HepG2 (cell line): ENCODE measurements around the gene IL2RG. TPM values are rescaled to one million over a fixed set of nuclear protein-coding genes. Genes with fewer than 3 reads are reported as not detected.
A peak's percentile ranks its signal among the peaks of the same experiment; 100 is the strongest.

Experiments used
- ARNT ChIP-seq: fragments of 450-650 bp; IDR thresholded peaks from 2 replicates; pipeline ENCODE4 v1.6.1; 2017
- ATF1 ChIP-seq: IDR thresholded peaks from 2 replicates; pipeline ENCODE4 v1.6.1; 2016; ENCODE audit warnings: mild to moderate bottlenecking, control low read depth
- BRD4 ChIP-seq: sonication (generic); formaldehyde crosslinking; IDR thresholded peaks from 2 replicates; pipeline ENCODE4 v1.4.0; 2020; ENCODE audit warnings: missing genetic modification reagents
- CCDC6 ChIP-seq: sonication (generic); formaldehyde crosslinking; IDR thresholded peaks from 2 replicates; pipeline ENCODE4 v1.8.1; 2022; ENCODE audit warnings: mild to moderate bottlenecking, missing genetic modification reagents, moderate library complexity
- GATAD2A ChIP-seq: IDR thresholded peaks from 2 replicates; pipeline ENCODE4 v1.6.1; 2016
- HDAC1 ChIP-seq: sonication (generic); formaldehyde crosslinking; IDR thresholded peaks from 2 replicates; pipeline ENCODE4 v1.5.1; 2020; ENCODE audit warnings: mild to moderate bottlenecking, missing genetic modification reagents
- ISX ChIP-seq: sonication (generic); formaldehyde crosslinking; conservative IDR thresholded peaks from 2 replicates; pipeline ENCODE4 v1.5.0; 2020; ENCODE audit warnings: missing genetic modification reagents
- MAF1 ChIP-seq: sonication (generic); formaldehyde crosslinking; IDR thresholded peaks from 2 replicates; pipeline ENCODE4 v1.5.0; 2020; ENCODE audit warnings: missing genetic modification reagents, borderline replicate concordance
- MBNL3 ChIP-seq: fragments of 250-450 bp; sonication (Bioruptor Pico); conservative IDR thresholded peaks from 2 replicates; pipeline ENCODE4 v1.8.0; 2022; ENCODE audit warnings: mild to moderate bottlenecking, inconsistent platforms
- MTA3 ChIP-seq: sonication (generic); formaldehyde crosslinking; IDR thresholded peaks from 2 replicates; pipeline ENCODE4 v1.4.0; 2020; ENCODE audit warnings: missing genetic modification reagents
- NBN ChIP-seq: fragments of 450-650 bp; conservative IDR thresholded peaks from 2 replicates; pipeline ENCODE4 v1.6.1; 2017
- PHF20 ChIP-seq: sonication (generic); formaldehyde crosslinking; IDR thresholded peaks from 2 replicates; pipeline ENCODE4 v1.5.0; 2020; ENCODE audit warnings: mild to moderate bottlenecking, missing genetic modification reagents
- RFX1 ChIP-seq: fragments of 450-650 bp; IDR thresholded peaks from 2 replicates; pipeline ENCODE4 v1.6.1; 2017
- SIN3B ChIP-seq: fragments of 150-350 bp; IDR thresholded peaks from 2 replicates; pipeline ENCODE4 v1.6.1; 2014; ENCODE audit warnings: low read length
- SRSF9 ChIP-seq: fragments of 200-400 bp; formaldehyde crosslinking; IDR thresholded peaks from 2 replicates; pipeline ENCODE4 v1.6.1; 2018; ENCODE audit warnings: borderline replicate concordance, mild to moderate bottlenecking, low read depth, low read length; ENCODE audit not compliant: insufficient read depth, poor library complexity, severe bottlenecking
- ZBTB38 ChIP-seq: sonication (generic); formaldehyde crosslinking; IDR thresholded peaks from 2 replicates; pipeline ENCODE4 v1.5.1; 2020; ENCODE audit warnings: mild to moderate bottlenecking, missing genetic modification reagents
- ZKSCAN5 ChIP-seq: sonication (generic); formaldehyde crosslinking; IDR thresholded peaks from 2 replicates; pipeline ENCODE4 v1.5.1; 2020; ENCODE audit warnings: mild to moderate bottlenecking, missing genetic modification reagents
- ZNF180 ChIP-seq: sonication (generic); formaldehyde crosslinking; IDR thresholded peaks from 2 replicates; pipeline ENCODE4 v1.4.0; 2020; ENCODE audit warnings: low read depth, missing genetic modification reagents, borderline replicate concordance
- ZNF280B ChIP-seq: sonication (generic); formaldehyde crosslinking; IDR thresholded peaks from 2 replicates; pipeline ENCODE4 v1.5.0; 2020; ENCODE audit warnings: missing genetic modification reagents, mild to moderate bottlenecking, borderline replicate concordance
- ZNF382 ChIP-seq: sonication (generic); formaldehyde crosslinking; IDR thresholded peaks from 2 replicates; pipeline ENCODE4 v1.5.0; 2020; ENCODE audit warnings: missing genetic modification reagents, mild to moderate bottlenecking, borderline replicate concordance
- ZNF496 ChIP-seq: sonication (generic); formaldehyde crosslinking; IDR thresholded peaks from 2 replicates; pipeline ENCODE4 v1.8.1; 2023; ENCODE audit warnings: mild to moderate bottlenecking, moderate library complexity, missing genetic modification reagents; ENCODE audit not compliant: insufficient replicate concordance
- ZNF724P ChIP-seq: sonication (generic); formaldehyde crosslinking; IDR thresholded peaks from 2 replicates; pipeline ENCODE4 v1.8.0; 2022; ENCODE audit warnings: missing genetic modification reagents, borderline replicate concordance
- ZZZ3 ChIP-seq: sonication (generic); formaldehyde crosslinking; IDR thresholded peaks from 2 replicates; pipeline ENCODE4 v1.4.0; 2020; ENCODE audit warnings: missing genetic modification reagents, mild to moderate bottlenecking, borderline replicate concordance
- polyA plus RNA-seq, 8 experiments: library from polyadenylated mRNA; depleted of rRNA in 3 of 8; stranded (reverse) in 7 of 8; unstranded in 1 of 8; fragments of >200 nt; fragmentation: Illumina TruSeq in 4 of 8; extraction: Trizol in 4 of 8; gene quantifications; 2 replicates each; pipeline versions ENCODE4 v1.2.1 to v1.2.3, GENCODE V29; 2011 to 2016; ENCODE audit warnings: low read depth in 4 of 8, missing spikeins in 1 of 8, mixed read lengths in 1 of 8; ENCODE audit not compliant: insufficient read depth in 1 of 8
- total RNA-seq, 5 experiments: library from RNA; depleted of rRNA; stranded (reverse); fragments of >200 nt; fragmentation: Illumina TruSeq; extraction: Trizol; gene quantifications; 2 replicates each; pipeline ENCODE4 v1.2.3, GENCODE V29; 2016; ENCODE audit warnings: low read depth in 1 of 5
- TF ChIP-seq, protein P1 (sequence below): sonication (generic); formaldehyde crosslinking; IDR thresholded peaks from 2 replicates; pipeline ENCODE4 v1.4.0; 2020; ENCODE audit warnings: missing genetic modification reagents, mild to moderate bottlenecking, borderline replicate concordance
- TF ChIP-seq, protein P2 (sequence below): sonication (generic); formaldehyde crosslinking; IDR thresholded peaks from 2 replicates; pipeline ENCODE4 v1.5.1; 2020; ENCODE audit warnings: missing genetic modification reagents, mild to moderate bottlenecking, borderline replicate concordance

The IL2RG gene
- total and polyA plus RNA-seq, 2 of the 13 experiments (the other 11 are each of a cell fraction or from before 2014, with no cell fraction given): 0.98 TPM; not detected in 1

GRCh38 chrX:71068044-71068918 lies 43.1 kb downstream of the IL2RG start, which contains the start of gene SNX12 (continued):
- TF ChIP-seq SRSF9 (no peak), ZKSCAN5 (CRISPR knock-in tag) (no peak), ZBTB38 (CRISPR knock-in tag) (no peak), MTA3 (no peak), ZNF724P (CRISPR knock-in tag) (no peak), ZNF382 (no peak), MAF1 (CRISPR knock-in tag) (no peak), ISX (CRISPR knock-in tag) (no peak), GATAD2A (CRISPR knock-in tag) (no peak), ARNT (no peak), ZZZ3 (CRISPR knock-in tag) (no peak), NBN (no peak), PHF20 (CRISPR knock-in tag) (peak; percentile 86), RFX1 (no peak), MBNL3 (no peak), ZNF496 (no peak), ATF1 (peak; percentile 60; the same call in 1 of the 2 replicates), CCDC6 (peak; percentile 54; the same call in 1 of the 2 replicates), ZNF280B (no peak), SIN3B (no peak), HDAC1 (CRISPR knock-in tag) (peak; percentile 58; the same call in 1 of the 2 replicates), ZNF180 (CRISPR knock-in tag) (no peak), BRD4 (CRISPR knock-in tag) (no peak)
- TF ChIP-seq, protein P1, sequence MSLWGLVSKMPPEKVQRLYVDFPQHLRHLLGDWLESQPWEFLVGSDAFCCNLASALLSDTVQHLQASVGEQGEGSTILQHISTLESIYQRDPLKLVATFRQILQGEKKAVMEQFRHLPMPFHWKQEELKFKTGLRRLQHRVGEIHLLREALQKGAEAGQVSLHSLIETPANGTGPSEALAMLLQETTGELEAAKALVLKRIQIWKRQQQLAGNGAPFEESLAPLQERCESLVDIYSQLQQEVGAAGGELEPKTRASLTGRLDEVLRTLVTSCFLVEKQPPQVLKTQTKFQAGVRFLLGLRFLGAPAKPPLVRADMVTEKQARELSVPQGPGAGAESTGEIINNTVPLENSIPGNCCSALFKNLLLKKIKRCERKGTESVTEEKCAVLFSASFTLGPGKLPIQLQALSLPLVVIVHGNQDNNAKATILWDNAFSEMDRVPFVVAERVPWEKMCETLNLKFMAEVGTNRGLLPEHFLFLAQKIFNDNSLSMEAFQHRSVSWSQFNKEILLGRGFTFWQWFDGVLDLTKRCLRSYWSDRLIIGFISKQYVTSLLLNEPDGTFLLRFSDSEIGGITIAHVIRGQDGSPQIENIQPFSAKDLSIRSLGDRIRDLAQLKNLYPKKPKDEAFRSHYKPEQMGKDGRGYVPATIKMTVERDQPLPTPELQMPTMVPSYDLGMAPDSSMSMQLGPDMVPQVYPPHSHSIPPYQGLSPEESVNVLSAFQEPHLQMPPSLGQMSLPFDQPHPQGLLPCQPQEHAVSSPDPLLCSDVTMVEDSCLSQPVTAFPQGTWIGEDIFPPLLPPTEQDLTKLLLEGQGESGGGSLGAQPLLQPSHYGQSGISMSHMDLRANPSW (CRISPR knock-in tag): no peak
- TF ChIP-seq, protein P2, sequence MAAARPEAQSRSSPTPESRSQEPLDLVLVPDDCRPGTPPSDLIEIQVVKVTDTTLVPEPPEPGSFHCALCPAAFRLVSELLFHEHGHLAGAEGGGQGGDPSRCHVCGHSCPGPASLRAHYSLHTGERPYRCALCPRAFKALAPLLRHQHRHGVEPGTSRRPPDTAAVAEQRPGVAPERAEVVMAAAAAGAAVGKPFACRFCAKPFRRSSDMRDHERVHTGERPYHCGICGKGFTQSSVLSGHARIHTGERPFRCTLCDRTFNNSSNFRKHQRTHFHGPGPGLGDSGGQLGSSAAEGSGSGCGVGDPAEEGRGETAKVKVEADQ (CRISPR knock-in tag): 0 out of 2 replicates have a peak, but pooled peaks have one; percentile 40
